GM12865 (cell line): ENCODE measurements around the gene WDCP.

ENCODE experiments used
- DNase-seq: peaks from one replicate; pipeline ENCODE4 v3.0.0; 2010; ENCODE audit warnings: low read depth
- H3K4me3 ChIP-seq: 2 replicates; pipeline ENCODE4 v1.5.1; 2011; ENCODE audit warnings: mild to moderate bottlenecking, low read depth, low read length, control low read depth
- TF ChIP-seq, protein P1 (sequence below): IDR thresholded peaks from 2 replicates; pipeline ENCODE4 v1.5.1; 2011; ENCODE audit warnings: low read length, control low read depth, low read depth, inconsistent platforms; ENCODE audit not compliant: insufficient read depth; ENCODE audit errors: missing control alignments

Gene WDCP

DNA sequence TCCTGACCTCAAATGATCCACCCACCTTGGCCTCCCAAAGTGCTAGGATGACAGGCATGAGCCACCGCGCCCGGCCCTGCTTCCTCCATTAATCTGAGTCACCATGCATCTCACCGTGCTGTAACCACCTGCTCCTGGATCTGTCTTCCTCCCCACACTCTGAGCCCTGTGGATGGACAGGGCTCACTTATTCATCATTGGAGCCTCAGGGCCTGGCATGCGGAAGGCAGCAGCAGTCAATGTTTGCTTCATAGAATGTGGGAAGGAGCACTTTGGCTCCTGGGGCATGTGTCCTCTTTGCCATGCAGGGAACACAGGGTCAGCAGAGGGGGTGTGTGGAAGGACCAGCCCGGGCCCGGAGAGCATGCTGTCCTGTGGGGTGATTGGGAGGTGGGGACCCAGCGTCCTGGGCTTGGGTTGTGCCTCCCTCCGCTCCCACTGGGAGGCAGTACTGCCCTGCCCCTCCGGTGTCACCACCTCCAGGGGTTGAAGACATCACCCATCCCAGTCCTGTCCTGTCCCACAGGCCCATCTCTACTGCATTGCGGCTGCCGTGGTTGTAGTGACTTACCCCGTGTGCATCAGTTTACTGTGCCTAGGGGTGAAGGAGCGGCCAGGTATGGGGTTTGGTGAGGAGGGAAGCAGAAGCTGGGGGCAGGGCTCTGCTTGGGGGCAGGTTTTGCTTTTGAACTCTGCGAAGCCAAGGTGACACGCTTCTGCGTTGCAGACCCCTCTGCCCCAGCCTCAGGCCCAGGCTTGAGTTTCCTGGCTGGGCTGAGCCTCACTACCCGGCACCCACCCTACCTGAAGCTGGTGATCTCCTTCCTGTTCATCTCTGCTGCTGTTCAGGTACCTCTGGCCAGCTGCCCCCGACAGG is 25.8 kb downstream of the WDCP start:
- no peak overlapping the region for H3K4me3 ChIP-seq
- TF ChIP-seq, protein P1, sequence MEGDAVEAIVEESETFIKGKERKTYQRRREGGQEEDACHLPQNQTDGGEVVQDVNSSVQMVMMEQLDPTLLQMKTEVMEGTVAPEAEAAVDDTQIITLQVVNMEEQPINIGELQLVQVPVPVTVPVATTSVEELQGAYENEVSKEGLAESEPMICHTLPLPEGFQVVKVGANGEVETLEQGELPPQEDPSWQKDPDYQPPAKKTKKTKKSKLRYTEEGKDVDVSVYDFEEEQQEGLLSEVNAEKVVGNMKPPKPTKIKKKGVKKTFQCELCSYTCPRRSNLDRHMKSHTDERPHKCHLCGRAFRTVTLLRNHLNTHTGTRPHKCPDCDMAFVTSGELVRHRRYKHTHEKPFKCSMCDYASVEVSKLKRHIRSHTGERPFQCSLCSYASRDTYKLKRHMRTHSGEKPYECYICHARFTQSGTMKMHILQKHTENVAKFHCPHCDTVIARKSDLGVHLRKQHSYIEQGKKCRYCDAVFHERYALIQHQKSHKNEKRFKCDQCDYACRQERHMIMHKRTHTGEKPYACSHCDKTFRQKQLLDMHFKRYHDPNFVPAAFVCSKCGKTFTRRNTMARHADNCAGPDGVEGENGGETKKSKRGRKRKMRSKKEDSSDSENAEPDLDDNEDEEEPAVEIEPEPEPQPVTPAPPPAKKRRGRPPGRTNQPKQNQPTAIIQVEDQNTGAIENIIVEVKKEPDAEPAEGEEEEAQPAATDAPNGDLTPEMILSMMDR = peak; percentile 42
- peak; percentile 28 for DNase-seq

GRCh38 chr2:24020244-24020643 is 26.9 kb downstream of the WDCP start:
- no peak overlapping the region for H3K4me3 ChIP-seq
- no peak for DNase-seq
- TF ChIP-seq, protein P1 = no peak

- DNase-seq = no peak
- TF ChIP-seq, protein P1 = no peak
- H3K4me3 ChIP-seq = no peak overlapping the region
Observed at GRCh38 chr2:24019729-24020128, 27.5 kb downstream of the WDCP start.

DNA sequence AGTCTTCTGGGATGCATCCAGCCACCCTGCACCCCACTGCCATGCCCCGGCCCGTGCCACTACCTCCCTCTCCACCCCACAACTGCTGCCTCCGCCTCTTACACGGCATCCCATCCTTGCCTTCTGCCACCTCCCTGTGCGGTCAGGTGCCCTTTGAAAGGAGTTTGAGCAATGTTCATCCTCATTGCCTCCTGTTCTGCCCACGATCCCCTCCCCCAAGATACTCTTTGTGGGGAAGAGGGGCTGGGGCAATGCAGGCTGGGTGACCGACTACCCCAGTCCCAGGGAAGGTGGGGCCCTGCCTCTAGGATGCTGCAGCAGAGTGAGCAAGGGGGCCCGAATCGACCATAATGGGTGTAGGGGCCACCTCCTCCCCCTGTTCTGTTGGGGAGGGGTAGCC is 28.9 kb downstream of the WDCP start:
- no peak for DNase-seq
- TF ChIP-seq, protein P1 = no peak
- H3K4me3 ChIP-seq = no peak overlapping the region

DNA sequence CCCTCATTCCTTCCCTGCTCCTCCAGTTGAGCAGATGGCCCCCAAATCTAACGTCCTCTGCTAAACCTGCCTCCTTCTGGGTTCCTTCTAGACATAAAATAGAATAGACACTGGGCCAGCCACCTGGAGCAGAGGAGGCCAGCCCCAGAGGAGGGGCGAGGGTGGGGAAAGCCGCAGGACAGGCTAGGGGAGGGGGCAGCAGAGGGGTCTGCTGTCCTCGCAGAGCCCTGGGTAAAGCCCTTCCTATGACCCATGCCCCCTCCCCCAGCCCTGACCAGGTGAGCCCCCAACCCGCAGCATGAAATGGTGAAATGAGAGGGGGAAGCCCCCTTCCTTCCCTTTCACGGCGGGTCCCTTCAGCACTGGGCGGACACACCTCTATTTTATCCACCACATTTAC is 29.5 kb downstream of the WDCP start:
- no peak overlapping the region for H3K4me3 ChIP-seq
- TF ChIP-seq, protein P1 = no peak
- DNase-seq = no peak

DNA sequence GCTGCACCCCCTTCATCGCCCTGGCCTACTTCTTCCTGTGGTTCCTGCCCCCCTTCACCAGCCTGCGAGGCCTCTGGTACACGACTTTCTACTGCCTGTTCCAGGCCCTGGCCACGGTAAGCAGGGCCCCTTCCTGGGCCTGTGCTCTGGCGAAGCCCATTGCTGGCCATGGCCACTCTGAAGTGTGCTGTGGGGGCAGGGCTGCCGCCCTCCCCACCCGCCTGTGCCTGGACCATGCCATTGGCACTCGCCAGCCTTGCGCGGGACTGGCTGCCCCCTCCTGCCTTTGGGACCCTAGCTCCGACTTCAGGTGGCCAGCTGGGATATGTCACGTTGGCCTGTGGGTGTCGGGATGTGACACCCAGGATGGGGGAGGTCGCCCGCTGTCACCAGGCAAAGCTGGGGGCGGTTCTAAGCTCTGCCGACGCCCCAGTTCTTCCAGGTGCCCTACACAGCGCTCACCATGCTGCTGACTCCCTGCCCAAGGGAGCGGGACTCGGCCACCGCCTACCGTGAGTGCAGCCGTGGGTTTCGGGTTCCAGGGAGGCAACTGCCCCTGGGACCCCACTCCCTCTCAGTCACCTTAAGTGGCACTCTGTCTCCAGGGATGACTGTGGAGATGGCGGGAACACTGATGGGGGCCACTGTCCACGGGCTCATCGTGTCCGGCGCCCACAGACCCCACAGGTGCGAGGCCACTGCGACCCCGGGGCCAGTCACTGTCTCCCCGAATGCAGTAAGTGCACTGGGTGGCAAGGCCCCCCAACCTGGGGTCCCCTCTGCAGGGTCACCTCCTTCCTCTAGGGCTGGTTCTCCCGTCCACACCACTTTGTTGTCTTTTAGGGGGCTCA is 30.1 kb downstream of the WDCP start:
- DNase-seq = no peak
- TF ChIP-seq, protein P1 = no peak
- no peak overlapping the region for H3K4me3 ChIP-seq

DNA sequence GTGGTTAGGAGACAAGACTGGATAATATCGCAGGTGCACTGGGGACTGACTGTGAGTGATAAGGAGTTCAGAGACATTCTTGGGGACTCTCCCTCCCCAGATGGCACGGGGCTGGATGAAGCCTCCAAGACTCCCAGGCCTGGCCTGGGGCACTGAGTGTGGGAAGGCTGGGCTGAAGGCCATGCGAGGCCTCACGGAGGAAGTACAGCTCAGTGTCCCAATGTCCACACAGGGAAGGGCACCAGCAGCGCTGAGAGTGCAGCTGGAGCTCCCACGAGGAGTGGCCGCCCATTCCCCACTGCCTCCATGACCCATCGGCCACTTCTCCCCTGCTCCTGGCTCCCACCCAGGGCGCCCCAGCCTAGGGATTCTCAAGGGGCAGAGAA is 30.8 kb downstream of the WDCP start:
- TF ChIP-seq, protein P1 = no peak
- H3K4me3 ChIP-seq = no peak overlapping the region
- no peak for DNase-seq
